Measurements from ENCODE around the gene NCAPD2. TPM values are rescaled to one million over a fixed set of nuclear protein-coding genes. Genes with fewer than 3 reads are reported as not detected.

NCAPD2 gene
- total and polyA plus RNA-seq, 2 of the 4 experiments (the other 2 are of a cell fraction): 35.6 to 57.9 TPM

GRCh38 chr12:6570264-6570887 is 76.5 kb downstream of the NCAPD2 start:
- H4K20me1 ChIP-seq (ENCODE audit: insufficient read depth, low read length): peaks cover 5% of the 10 kb centered on the region
- H2AFZ ChIP-seq (replicated peaks; ENCODE audit: low read length, poor library complexity): no peak overlapping the region
- H3K56ac ChIP-seq (ENCODE audit: extremely low read depth, insufficient read depth, low read length): no peak overlapping the region
- DNase-seq (no peak), ATAC-seq (ENCODE audit: low read depth) (no peak)
- H2BK15ac ChIP-seq (ENCODE audit: low read depth, low read length): no peak overlapping the region
- CTCF ChIA-PET: interaction anchor here (1.4 kb wide), 1 partner anchor 21 kb away, joined by 4 read pairs; no protein-coding TSS in a partner anchor
- H3K18ac ChIP-seq (ENCODE audit: low read depth, low read length): no peak overlapping the region
- no peak overlapping the region for H3K4me3 ChIP-seq (ENCODE audit: insufficient read depth, low read depth, low read length)
- no peaks in the 10 kb centered on the region for H3K27me3 ChIP-seq (ENCODE audit: control insufficient read depth, insufficient read depth, low read length)
- H3K9ac ChIP-seq (ENCODE audit: low read depth, low read length): no peak overlapping the region
- no peak overlapping the region for H3K4ac ChIP-seq (ENCODE audit: low read depth, low read length)
- H2AK5ac ChIP-seq (ENCODE audit: low read depth, low read length): no peak overlapping the region
- H3K27ac ChIP-seq (ENCODE audit: insufficient read depth, low read length): no peak overlapping the region
- POLR2A ChIA-PET (ENCODE audit: unreplicated experiment): interaction anchor here (0.6 kb wide), 1 partner anchor 258 kb away, joined by 3 read pairs; the partner anchor contains the start of gene P3H3
- TSS peak; percentile 94 for BruUV-seq (replicated peaks)
- no peak overlapping the region for H4K8ac ChIP-seq (ENCODE audit: low read depth in 2 of 2, low read length in 2 of 2)
- in situ Hi-C loops (cut with MboI; ENCODE audit: low sequenced_read_pairs): loop anchor here (10.0 kb wide), 1 partner anchor 114 kb away; the partner anchor contains the start of gene ZNF384
- no peak overlapping the region for H3K14ac ChIP-seq (replicated peaks; ENCODE audit: low read depth, low read length)
- H2BK20ac ChIP-seq (ENCODE audit: low read depth, low read length): no peak overlapping the region
- intact Hi-C loops (cut with micrococcal nuclease): no loop called here
- no peak overlapping the region for H2BK5ac ChIP-seq (ENCODE audit: low read depth, low read length, poor library complexity, severe bottlenecking)
- H3K23ac ChIP-seq (ENCODE audit: low read depth, low read length): no peak overlapping the region
- H2BK120ac ChIP-seq (ENCODE audit: low read depth, low read length): no peak overlapping the region
- H4K91ac ChIP-seq (ENCODE audit: insufficient read depth, low read depth, low read length): no peak overlapping the region
- no peaks in the 10 kb centered on the region for H3K9me3 ChIP-seq (ENCODE audit: control insufficient read depth, insufficient read depth, low read length)
- no CpG with 5 or more reads among the region's 7 CpGs for WGBS, 2 experiments (ENCODE audit: extremely low coverage in 2 of 2, insufficient read length in 1 of 2)
- H3K4me1 ChIP-seq (ENCODE audit: control insufficient read depth, insufficient read depth, low read length): no peaks in the 10 kb centered on the region
- dilution Hi-C loops (cut with HindIII; ENCODE audit: low sequenced_read_pairs, unreplicated experiment): no loop called here
- TF ChIP-seq CHD1 (IDR thresholded peaks at IDR 0.05; ENCODE audit: low read depth, low read length) (no peak), MAZ (IDR thresholded peaks at IDR 0.05; ENCODE audit: borderline replicate concordance, low read depth, low read length) (no peak), CEBPB (IDR thresholded peaks at IDR 0.05; ENCODE audit: low read depth, low read length) (no peak), RCOR1 (IDR thresholded peaks at IDR 0.05; ENCODE audit: insufficient replicate concordance, low read length) (no peak), RAD21 (IDR thresholded peaks at IDR 0.05; ENCODE audit: low read length) (peak; percentile 20; the same call in 1 of the 2 replicates), MXI1 (IDR thresholded peaks at IDR 0.05; ENCODE audit: borderline replicate concordance, low read depth, low read length) (no peak), RFX5 (IDR thresholded peaks at IDR 0.05; ENCODE audit: low read depth, low read length) (no peak), USF2 (IDR thresholded peaks at IDR 0.05; ENCODE audit: low read depth, low read length) (no peak), MAFK (IDR thresholded peaks at IDR 0.05; ENCODE audit: low read depth, low read length) (no peak), POLR2A (IDR thresholded peaks at IDR 0.05; ENCODE audit: low read depth, low read length) (no peak), CTCF (conservative IDR thresholded peaks at IDR 0.05; ENCODE audit: low read depth, low read length) (peak; percentile 30; the same call in 1 of the 2 replicates), ELK1 (IDR thresholded peaks at IDR 0.05; ENCODE audit: borderline replicate concordance, low read depth, low read length) (no peak)
- no peak overlapping the region for H4K5ac ChIP-seq (ENCODE audit: low read depth, low read length)
- peaks cover 4% of the 10 kb centered on the region; the same call in 1 of the 2 replicates for H3K9me1 ChIP-seq (ENCODE audit: insufficient read depth, low read length)
- H3K36me3 ChIP-seq (ENCODE audit: control insufficient read depth, insufficient read depth, low read length): peaks cover 45% of the 10 kb centered on the region
- no peak overlapping the region for H3K4me2 ChIP-seq (ENCODE audit: low read depth, low read length)
- H2AK9ac ChIP-seq (replicated peaks; ENCODE audit: low read depth, low read length, poor library complexity): no peak overlapping the region
- H3K79me1 ChIP-seq (ENCODE audit: low read depth in 1 of 2, low read length in 2 of 2): peaks cover 22 to 58% of the 10 kb centered on the region in 2 experiments
